Activated CD8-positive, alpha-beta memory T cell treated with anti-CD3 and anti-CD28 coated beads for 24 hours (primary cell): ENCODE measurements around the gene TPBG.
"Not testable (repeated sequence)": the region's sequence is repeated elsewhere in the genome, so short reads cannot be mapped to it uniquely, and the experiment has no call there.

ENCODE experiments used
- DNase-seq: peaks from one replicate; pipeline ENCODE4 v3.0.0-alpha.2; 2020

Gene TPBG

GRCh38 chr6:82376636-82377035 is 13.0 kb downstream of the TPBG start:
- no peak for DNase-seq

- no peak for DNase-seq
These were observed 17.1 kb downstream of the TPBG start for GRCh38 chr6:82380566-82381185.

- DNase-seq: no peak
These were observed 17.7 kb downstream of the TPBG start for GRCh38 chr6:82381278-82381677.

GRCh38 chr6:82385102-82385501 is 21.5 kb downstream of the TPBG start:
- DNase-seq: no peak

- DNase-seq: no peak
These were observed 21.9 kb downstream of the TPBG start for GRCh38 chr6:82385546-82385945.

GRCh38 chr6:82385961-82386360 is 22.3 kb downstream of the TPBG start:
- DNase-seq: no peak

GRCh38 chr6:82394770-82395169 is 31.2 kb downstream of the TPBG start:
- not testable (repeated sequence) for DNase-seq

GRCh38 chr6:82396964-82397751 is 33.5 kb downstream of the TPBG start:
- no peak for DNase-seq

- no peak for DNase-seq
These were observed 34.5 kb downstream of the TPBG start for GRCh38 chr6:82397962-82398692.

- DNase-seq: no peak
These were observed 45.4 kb downstream of the TPBG start for GRCh38 chr6:82408952-82409431.

- no peak for DNase-seq
These were observed 46.6 kb downstream of the TPBG start for GRCh38 chr6:82410151-82410648.

- DNase-seq: no peak
These were observed 50.3 kb downstream of the TPBG start for GRCh38 chr6:82413868-82414267.

- DNase-seq: no peak
These were observed 52.2 kb downstream of the TPBG start for GRCh38 chr6:82415820-82416219.

GRCh38 chr6:82416346-82416745 is 52.7 kb downstream of the TPBG start:
- DNase-seq: no peak
